GM20000 (cell line): ENCODE results near the gene FAM234B.
"Not testable (repeated sequence)": the region's sequence is repeated elsewhere in the genome, so short reads cannot be mapped to it uniquely, and the experiment has no call there.

Experiments used
- DNase-seq: peaks from one replicate; pipeline ENCODE4 v3.0.0; 2012; ENCODE audit warnings: low spot score
- TF ChIP-seq, protein P1 (sequence below): IDR thresholded peaks from 2 replicates; pipeline ENCODE4 v1.5.1; 2012; ENCODE audit warnings: mild to moderate bottlenecking, control low read depth; ENCODE audit errors: extremely low read depth, missing control alignments

FAM234B gene

DNA sequence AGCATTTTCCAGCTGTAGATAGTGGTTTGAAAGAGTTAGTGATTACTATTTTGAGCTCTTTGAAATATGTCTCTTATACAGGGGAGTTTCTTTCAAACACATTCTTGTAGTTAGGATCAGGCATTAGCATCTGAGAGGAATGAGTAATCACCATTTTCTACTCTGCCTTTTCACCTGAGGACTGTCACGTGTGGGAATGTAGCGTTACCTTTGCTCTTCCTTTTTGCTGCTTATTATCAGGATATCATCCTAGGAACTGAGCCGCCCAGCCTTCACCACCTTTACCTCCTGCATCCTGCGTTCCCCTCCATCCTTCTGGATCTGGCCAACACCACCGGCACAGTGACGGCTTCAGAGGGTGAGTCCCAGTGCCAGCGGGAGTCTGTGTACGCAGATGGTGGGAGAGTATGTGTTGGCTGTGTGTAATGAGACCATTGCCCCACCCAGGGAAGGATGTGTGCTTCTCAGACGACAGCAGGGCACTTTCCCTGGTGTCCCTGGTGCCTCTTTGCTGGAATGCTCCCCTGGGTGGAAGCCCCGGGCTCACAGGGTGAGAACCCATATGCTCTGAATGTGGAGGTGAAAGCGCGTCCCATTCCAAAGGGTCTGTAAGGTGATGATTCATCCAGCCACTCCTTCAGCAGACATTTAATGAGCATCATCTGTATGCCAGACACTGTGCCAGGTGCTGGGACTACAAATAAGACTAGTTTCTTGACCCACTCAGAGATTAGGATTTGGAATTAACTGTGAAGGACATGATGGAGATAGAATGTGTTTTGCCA, 31.8 kb downstream of the FAM234B start:
- DNase-seq, result no peak
- TF ChIP-seq, protein P1, sequence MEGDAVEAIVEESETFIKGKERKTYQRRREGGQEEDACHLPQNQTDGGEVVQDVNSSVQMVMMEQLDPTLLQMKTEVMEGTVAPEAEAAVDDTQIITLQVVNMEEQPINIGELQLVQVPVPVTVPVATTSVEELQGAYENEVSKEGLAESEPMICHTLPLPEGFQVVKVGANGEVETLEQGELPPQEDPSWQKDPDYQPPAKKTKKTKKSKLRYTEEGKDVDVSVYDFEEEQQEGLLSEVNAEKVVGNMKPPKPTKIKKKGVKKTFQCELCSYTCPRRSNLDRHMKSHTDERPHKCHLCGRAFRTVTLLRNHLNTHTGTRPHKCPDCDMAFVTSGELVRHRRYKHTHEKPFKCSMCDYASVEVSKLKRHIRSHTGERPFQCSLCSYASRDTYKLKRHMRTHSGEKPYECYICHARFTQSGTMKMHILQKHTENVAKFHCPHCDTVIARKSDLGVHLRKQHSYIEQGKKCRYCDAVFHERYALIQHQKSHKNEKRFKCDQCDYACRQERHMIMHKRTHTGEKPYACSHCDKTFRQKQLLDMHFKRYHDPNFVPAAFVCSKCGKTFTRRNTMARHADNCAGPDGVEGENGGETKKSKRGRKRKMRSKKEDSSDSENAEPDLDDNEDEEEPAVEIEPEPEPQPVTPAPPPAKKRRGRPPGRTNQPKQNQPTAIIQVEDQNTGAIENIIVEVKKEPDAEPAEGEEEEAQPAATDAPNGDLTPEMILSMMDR, result no peak

DNA sequence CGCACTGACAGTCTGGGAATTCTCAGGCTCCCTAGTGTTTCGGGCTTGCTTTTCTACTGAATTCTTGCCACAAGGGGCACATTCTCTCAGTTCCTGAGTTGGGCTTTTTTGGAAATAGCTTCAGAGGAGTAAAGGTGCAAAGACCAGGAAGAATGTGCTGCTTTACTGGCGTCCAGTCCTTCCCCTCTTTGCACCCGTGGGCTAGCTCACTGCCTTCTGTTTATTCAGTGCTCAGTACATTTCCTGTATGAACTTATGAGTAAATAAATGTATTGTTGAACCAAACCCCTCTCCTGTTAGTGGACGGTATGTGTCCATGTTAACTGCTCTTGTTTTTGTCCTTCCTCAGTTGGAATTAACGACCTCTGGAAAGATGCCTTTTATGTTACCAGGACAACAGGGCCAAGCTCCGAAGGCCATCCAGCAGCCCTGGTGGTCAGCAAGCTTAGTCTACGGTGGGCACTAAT, 35.3 kb downstream of the FAM234B start:
- DNase-seq, result no peak
- TF ChIP-seq, protein P1, result no peak

DNA sequence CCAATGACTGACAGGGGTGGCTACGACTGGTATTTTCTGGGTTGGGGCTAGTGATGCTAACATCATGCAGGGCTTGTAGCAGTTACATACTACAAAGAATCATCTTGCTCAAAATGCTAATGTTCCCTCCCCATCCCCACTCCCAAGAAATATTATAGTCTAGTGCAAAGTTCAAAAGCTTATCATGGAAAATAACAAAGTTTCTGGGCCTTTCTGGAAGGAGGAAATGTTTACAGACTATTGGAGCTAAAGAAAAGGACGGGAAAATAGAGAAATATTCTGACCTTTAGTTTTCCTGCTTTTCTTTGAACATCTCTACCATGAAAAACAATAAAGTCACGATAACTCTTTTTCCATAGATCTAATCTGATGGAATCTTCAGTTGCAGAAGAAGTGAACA, 36.1 kb downstream of the FAM234B start:
- no peak for DNase-seq
- TF ChIP-seq, protein P1, result no peak

DNA sequence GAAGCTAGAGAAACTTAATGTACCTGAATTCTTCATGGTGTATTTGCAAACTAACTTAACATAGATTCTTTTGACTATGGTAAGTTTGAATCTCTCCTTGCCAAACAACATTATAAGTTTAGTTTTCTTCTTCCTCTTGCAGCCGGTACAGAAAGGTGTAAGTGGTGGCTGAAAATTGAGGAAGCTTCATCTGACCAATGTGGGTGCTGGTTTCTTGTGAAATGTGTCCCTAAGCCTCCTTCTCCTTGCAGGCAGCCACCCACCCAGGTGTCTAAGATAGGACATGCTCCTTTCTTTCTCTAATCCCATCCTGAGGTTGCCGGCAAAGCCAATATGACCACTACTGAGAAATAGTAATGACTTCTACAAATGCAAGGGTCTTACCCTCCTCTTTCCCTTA, 38.7 kb downstream of the FAM234B start:
- no peak for DNase-seq
- TF ChIP-seq, protein P1, result no peak

DNA sequence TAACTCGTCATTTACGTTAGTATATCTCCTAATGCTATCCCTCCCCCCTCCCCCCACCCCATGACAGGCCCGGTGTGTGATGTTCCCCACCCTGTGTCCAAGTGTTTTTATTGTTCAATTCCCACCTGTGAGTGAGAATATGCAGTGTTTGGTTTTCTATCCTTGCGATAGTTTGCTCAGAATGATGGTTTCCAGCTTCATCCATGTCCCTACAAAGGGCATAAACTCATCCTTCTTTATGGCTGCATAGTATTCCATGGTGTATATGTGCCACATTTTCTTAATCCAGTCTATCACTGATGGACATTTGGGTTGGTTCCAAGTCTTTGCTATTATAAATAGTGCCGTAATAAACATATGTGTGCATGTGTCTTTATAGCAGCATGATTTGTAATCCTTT, 39.5 kb downstream of the FAM234B start:
- DNase-seq, result not testable (repeated sequence)

DNA sequence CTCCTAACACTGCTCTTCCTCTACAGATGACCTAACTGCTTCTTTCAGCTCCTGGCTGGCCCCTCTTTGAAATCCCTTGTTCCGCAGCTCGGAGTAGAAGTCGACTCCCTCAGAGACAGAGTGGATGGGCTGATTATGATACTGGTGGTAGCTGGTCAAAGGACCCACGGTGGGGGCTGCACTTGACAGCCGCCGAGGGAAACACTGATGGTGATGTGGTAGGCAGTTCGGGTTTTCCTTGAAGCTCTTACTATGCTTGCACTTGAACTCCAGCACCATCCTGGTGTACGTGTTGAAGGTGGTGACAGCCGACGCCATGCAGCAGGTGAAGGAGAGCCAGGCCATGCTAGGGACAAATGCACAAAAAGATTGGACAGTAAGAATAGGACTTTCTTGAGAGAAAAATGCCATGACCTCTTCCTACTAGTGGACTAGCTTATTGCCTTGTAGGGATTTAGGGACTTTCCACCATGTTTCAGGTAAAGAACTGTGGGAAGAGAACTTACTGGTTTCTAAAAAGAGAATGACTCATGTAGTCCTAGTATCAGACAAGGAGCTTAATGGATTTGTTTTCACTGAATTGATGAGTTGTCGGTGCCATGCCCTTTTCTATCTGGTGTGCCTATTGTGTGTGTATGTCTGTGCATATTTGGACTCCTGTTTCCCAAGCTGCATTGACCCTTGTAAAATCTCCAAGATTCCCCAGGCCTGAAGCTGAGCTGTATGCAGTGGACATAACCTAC, 40.9 kb downstream of the FAM234B start:
- no peak for DNase-seq
- TF ChIP-seq, protein P1, result no peak

DNA sequence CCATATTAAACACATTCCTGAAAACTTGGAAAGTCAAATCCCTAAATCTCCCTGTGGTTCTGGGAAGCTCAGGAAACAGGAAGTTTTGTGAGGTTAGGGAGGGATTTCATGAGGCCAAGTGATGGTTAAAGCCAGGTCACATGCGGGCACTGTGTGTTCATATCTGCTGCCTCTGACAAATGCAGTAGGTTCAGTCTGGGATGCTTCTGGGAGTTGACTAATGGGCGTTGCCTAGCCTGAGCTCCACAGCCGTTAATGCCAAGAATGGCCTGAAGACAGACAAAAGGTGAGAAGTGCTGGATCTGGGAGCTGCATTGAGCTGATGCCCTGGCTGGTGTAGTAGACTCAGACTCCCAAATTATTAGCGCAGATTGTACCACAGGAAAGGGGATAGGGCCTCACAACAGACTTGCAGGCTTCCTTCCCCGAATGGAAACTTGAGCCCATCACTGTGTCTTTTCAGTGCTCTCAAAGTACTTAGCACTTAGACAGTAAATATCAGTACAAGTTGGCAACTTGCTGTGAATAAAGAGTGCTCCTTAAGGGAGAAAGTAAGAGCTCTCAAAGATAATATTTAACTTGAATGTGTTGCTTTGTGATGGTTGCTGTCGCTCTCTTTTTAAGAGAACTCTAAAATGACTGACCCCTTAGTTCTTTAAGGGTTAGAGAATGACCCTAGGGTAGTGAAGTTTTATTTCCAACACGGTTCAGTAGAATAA, 41.9 kb downstream of the FAM234B start:
- TF ChIP-seq, protein P1, result no peak

More for the DNA sequence above, 41.9 kb downstream of the FAM234B start:
- DNase-seq, result no peak
